Spleen (tissue), 3 donors: ENCODE results near the gene KCNJ5.

Experiments
- POLR2A ChIP-seq, 3 donors: fragments of 450-650 bp; IDR thresholded peaks; one replicate each; pipeline ENCODE4 v1.5.1; 2017; ENCODE audit warnings: antibody characterized with exemption in 3 of 3, mild to moderate bottlenecking in 1 of 3
- POLR2AphosphoS5 ChIP-seq, 3 donors: sonication (generic); formaldehyde crosslinking; IDR thresholded peaks; one replicate each; pipeline ENCODE4 v1.5.1; 2017; ENCODE audit warnings: antibody characterized with exemption in 3 of 3

- TF ChIP-seq POLR2AphosphoS5 (IDR thresholded peaks at IDR 0.05) (no peak), POLR2A (IDR thresholded peaks at IDR 0.05) (no peak)
Observed at GRCh38 chr11:128867277-128867676, 23.9 kb upstream of the KCNJ5 start, which contains the start of gene KCNJ1.
